Panc1 (cell line): ENCODE results near the gene EFL1. TPM values are rescaled to one million over a fixed set of nuclear protein-coding genes. Genes with fewer than 3 reads are reported as not detected.
A peak's percentile ranks its signal among the peaks of the same experiment; 100 is the strongest.

Experiments
- ATAC-seq: fragments of 200-7000 bp; cut with Tn5 transposase; 2 replicates; pipeline ENCODE4 v1.9.1; 2020; ENCODE audit warnings: mild to moderate bottlenecking, moderate library complexity
- BruUV-seq: library from RNA; stranded (reverse); fragments of 400-500 nt; replicated peaks from 2 replicates; lab custom pipeline; 2021; lab: Mats Ljungman, UMichigan
- CTCF ChIA-PET: fragments of 300-600 bp; sonication (Branson Sonifier 250); formaldehyde crosslinking; loops from one replicate; lab custom pipeline; 2022; ENCODE audit warnings: antibody characterized with exemption; lab: Charles Lee
- POLR2A ChIA-PET: fragments of 300-600 bp; sonication (Branson Sonifier 250); formaldehyde crosslinking; loops from one replicate; lab custom pipeline; 2022; ENCODE audit warnings: antibody characterized with exemption; lab: Charles Lee
- DNase-seq: peaks from one replicate; pipeline ENCODE4 v3.0.0-alpha.2; 2010; ENCODE audit warnings: low read depth, low spot score
- H3K27ac ChIP-seq: 2 replicates; pipeline ENCODE4 v1.5.1; 2011; ENCODE audit warnings: mild to moderate bottlenecking, low read length, inconsistent platforms
- H3K27me3 ChIP-seq: fragments of 200-500 bp; sonication (Bioruptor generic); 2 replicates; pipeline ENCODE4 v1.6.0; 2014; ENCODE audit warnings: low read length, inconsistent platforms; ENCODE audit not compliant: control insufficient read depth, insufficient read depth
- H3K36me3 ChIP-seq: fragments of 200-500 bp; sonication (Bioruptor generic); 2 replicates; pipeline ENCODE4 v1.5.1; 2014; ENCODE audit warnings: inconsistent platforms, mild to moderate bottlenecking, low read length, moderate library complexity; ENCODE audit not compliant: control insufficient read depth, insufficient read depth
- H3K4me1 ChIP-seq: 2 replicates; pipeline ENCODE4 v1.5.1; 2011; ENCODE audit warnings: inconsistent platforms, mild to moderate bottlenecking, low read length, moderate library complexity; ENCODE audit not compliant: control insufficient read depth, insufficient read depth
- H3K4me3 ChIP-seq, 2 experiments: 2 replicates each; pipeline ENCODE4 v1.5.1; 2011 to 2012; ENCODE audit warnings: low read depth in 2 of 2, low read length in 2 of 2, mild to moderate bottlenecking in 2 of 2, inconsistent platforms in 1 of 2, moderate library complexity in 1 of 2
- H3K9me3 ChIP-seq: fragments of 200-500 bp; sonication (Bioruptor generic); 2 replicates; pipeline ENCODE4 v1.5.1; 2014; ENCODE audit warnings: low read depth, mild to moderate bottlenecking, inconsistent platforms, low read length, moderate library complexity; ENCODE audit not compliant: control insufficient read depth, insufficient read depth
- CTCF ChIP-seq: fragments of 450-650 bp; IDR thresholded peaks from 2 replicates; pipeline ENCODE4 v1.5.1; 2017; ENCODE audit warnings: mild to moderate bottlenecking
- POLR2AphosphoS5 ChIP-seq: IDR thresholded peaks from 2 replicates; pipeline ENCODE4 v1.6.1; 2012; ENCODE audit warnings: mild to moderate bottlenecking, low read depth, low read length, moderate library complexity
- REST ChIP-seq, 2 experiments: IDR thresholded peaks; 2 replicates each; pipeline ENCODE4 v1.6.1; 2011 to 2012; ENCODE audit warnings: low read depth in 2 of 2, control low read depth in 1 of 2, low read length in 1 of 2, mild to moderate bottlenecking in 1 of 2, moderate library complexity in 1 of 2; ENCODE audit not compliant: insufficient read depth in 1 of 2
- SIN3A ChIP-seq: IDR thresholded peaks from 2 replicates; pipeline ENCODE4 v1.6.1; 2012; ENCODE audit warnings: low read depth, mild to moderate bottlenecking, low read length, moderate library complexity, borderline replicate concordance; ENCODE audit not compliant: insufficient read depth
- TCF7L2 ChIP-seq: IDR thresholded peaks from 2 replicates; pipeline ENCODE4 v1.6.1; 2011; ENCODE audit warnings: mild to moderate bottlenecking, low read depth, low read length, inconsistent platforms
- in situ Hi-C: cut with HindIII; loops from 2 replicates; pipeline ENCODE4 v1.10.0; 2016; ENCODE audit warnings: low sequenced_read_pairs, low pct_unique_long_range_greater_than_20kb
- intact Hi-C: fragments of 100-400 bp; cut with micrococcal nuclease; formaldehyde crosslinking; loops from one replicate; pipeline ENCODE4 v1.10.0; 2022; ENCODE audit not compliant: unreplicated experiment
- total RNA-seq: library from RNA; stranded (reverse); gene quantifications from one replicate; pipeline ENCODE4 v1.2.1, GENCODE V29; 2021; ENCODE audit not compliant: unreplicated experiment

Gene EFL1
- total RNA-seq, 1 experiment from 2014 or later = 20.2 TPM

- no TSS peak for BruUV-seq
- ChIA-PET POLR2A (no interaction called here), CTCF (no interaction called here)
- in situ Hi-C loops (no loop called here), intact Hi-C loops (no loop called here)
- no peaks in the 10 kb centered on the region for H3K9me3 ChIP-seq
- TF ChIP-seq REST (IDR thresholded peaks at IDR 0.05; ENCODE audit: insufficient read depth in 1 of 2, low read depth in 2 of 2, low read length in 1 of 2) (no peak), TCF7L2 (no peak), POLR2AphosphoS5 (no peak), CTCF (no peak), SIN3A (no peak)
- no peak overlapping the region for H3K27ac ChIP-seq
- no peaks in the 10 kb centered on the region for H3K36me3 ChIP-seq
- H3K4me1 ChIP-seq = no peaks in the 10 kb centered on the region
- no peaks in the 10 kb centered on the region for H3K27me3 ChIP-seq
- ATAC-seq = peak; percentile 88
- H3K4me3 ChIP-seq = no peak overlapping the region
- DNase-seq = peak; percentile 71
These were observed 115.5 kb downstream of the EFL1 start for GRCh38 chr15:82146990-82147461.

- no peak for TF ChIP-seq SIN3A
- no peak for TF ChIP-seq POLR2AphosphoS5
- TF ChIP-seq REST (IDR thresholded peaks at IDR 0.05; ENCODE audit: insufficient read depth in 1 of 2, low read depth in 2 of 2, low read length in 1 of 2) = no peak
- no peak for TF ChIP-seq TCF7L2
- TF ChIP-seq CTCF = no peak
- Histone ChIP-seq H3K9me3 (no peaks in the 10 kb centered on the region), H3K27ac (no peak overlapping the region), H3K36me3 (no peaks in the 10 kb centered on the region), H3K27me3 (no peaks in the 10 kb centered on the region), H3K4me1 (no peaks in the 10 kb centered on the region), H3K4me3 (no peak overlapping the region)
- DNase-seq (no peak), ATAC-seq (peak; percentile 45; the same call in 1 of the 2 replicates)
- in situ Hi-C loops = no loop called here
- POLR2A ChIA-PET = no interaction called here
- intact Hi-C loops = no loop called here
- CTCF ChIA-PET = no interaction called here
- BruUV-seq = no TSS peak
These were observed 116.0 kb downstream of the EFL1 start for GRCh38 chr15:82146576-82146975.
